ENCODE results near the gene KAT6B.

DNA sequence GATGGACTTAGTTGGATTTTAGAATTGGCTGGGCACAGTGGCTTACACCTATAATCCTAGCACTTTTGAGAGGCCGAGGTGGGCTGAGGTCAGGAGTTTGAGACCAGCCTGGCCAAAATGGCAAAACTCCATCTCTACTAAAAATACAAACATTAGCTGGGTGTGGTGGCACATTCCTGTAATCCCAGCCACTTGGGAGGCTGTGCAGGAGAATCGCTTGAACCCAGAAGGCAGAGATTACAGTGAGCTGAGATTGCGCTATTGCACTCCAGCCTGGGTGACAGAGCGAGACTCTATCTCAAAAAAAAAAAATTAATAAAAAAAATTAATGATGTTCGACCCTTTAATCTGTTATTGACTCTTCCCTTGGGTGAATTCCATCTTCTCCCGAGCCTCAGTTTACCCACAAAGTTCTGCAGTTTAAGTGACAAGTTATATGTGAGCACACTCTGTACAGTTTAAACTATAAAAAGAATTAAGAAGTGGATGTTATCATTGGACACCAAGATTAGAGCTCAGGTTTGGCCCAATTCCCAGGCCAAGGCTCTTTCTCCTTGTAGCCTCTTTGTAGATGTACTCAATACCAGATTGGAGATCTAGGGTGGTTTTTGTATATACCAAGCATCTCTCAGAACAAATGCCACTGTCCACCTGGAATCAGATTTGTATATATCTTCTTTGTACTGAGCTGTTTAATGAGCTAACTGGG is 15.0 kb downstream of the KAT6B start:
- TF ChIP-seq POLR2A (IDR thresholded peaks at IDR 0.05) (no peak), POLR2AphosphoS5 (IDR thresholded peaks at IDR 0.05) (no peak)

All from prostate gland (tissue), 1 donor.